ENCODE data around the gene BCL11A. TPM values are rescaled to one million over a fixed set of nuclear protein-coding genes. Genes with fewer than 3 reads are reported as not detected.

The BCL11A gene
- total RNA-seq, 1 donor from 2014 or later: 29.8 TPM

DNA sequence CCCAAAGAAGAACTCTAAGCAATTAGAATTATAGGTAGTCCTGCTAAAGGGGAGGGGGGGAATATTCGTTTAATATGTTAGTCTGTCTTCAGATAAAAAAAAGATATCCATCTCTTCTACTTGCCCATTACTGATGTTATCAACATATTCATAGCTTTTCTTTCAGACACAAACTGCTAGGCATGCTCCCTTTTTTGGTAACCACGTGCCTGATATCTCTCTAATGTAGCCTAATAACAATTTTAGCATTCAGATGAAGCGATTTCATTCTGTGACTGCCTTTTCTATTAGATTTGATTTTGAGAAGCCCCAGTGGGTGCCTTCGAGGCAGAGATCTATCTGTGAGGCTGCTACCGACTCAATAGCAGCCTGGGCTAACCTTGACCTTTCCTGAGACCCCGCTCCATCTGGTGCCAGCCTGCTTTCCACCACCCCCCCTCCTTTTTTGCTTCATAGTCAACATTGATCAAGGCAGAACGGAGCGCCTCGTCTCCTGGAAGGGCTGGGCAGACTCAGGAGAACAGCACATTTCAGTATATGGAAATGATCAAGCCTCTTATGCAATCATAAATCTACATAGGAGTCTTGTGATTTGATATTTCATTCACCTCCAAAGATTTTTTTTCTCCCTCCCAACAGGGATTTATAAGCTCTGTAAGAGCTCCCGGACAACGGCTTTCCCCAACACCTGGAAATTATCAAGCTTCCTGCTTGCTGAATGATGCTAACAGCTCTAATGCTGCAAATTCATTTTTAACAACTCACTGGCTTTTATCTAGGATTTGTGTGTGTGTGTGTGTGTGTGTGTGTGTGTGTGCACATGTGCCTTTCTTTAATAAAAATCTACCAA, 14.7 kb upstream of the BCL11A start:
- Histone ChIP-seq H3K36me3 (ENCODE audit: insufficient read depth, low read length) (no peaks in the 10 kb centered on the region), H2AFZ (ENCODE audit: low read depth, low read length) (no peak overlapping the region), H3K79me2 (ENCODE audit: insufficient read depth, low read length) (no peaks in the 10 kb centered on the region), H3K9ac (ENCODE audit: low read length) (no peak overlapping the region), H3K4me3 (ENCODE audit: insufficient read depth, low read depth, low read length) (no peak overlapping the region), H3K4me2 (ENCODE audit: low read length) (peak overlapping the region; percentile 96), H3K4me1 (ENCODE audit: insufficient read depth, low read length) (peaks cover 3% of the 10 kb centered on the region), H3K27ac (ENCODE audit: low read depth, low read length) (no peak overlapping the region), H3K9me3 (ENCODE audit: insufficient read depth, low read depth, low read length) (no peaks in the 10 kb centered on the region), H4K20me1 (ENCODE audit: insufficient read depth, low read length) (no peaks in the 10 kb centered on the region), H3K27me3 (ENCODE audit: insufficient read depth, low read length) (peaks cover 59% of the 10 kb centered on the region)
- TF ChIP-seq, protein P1, sequence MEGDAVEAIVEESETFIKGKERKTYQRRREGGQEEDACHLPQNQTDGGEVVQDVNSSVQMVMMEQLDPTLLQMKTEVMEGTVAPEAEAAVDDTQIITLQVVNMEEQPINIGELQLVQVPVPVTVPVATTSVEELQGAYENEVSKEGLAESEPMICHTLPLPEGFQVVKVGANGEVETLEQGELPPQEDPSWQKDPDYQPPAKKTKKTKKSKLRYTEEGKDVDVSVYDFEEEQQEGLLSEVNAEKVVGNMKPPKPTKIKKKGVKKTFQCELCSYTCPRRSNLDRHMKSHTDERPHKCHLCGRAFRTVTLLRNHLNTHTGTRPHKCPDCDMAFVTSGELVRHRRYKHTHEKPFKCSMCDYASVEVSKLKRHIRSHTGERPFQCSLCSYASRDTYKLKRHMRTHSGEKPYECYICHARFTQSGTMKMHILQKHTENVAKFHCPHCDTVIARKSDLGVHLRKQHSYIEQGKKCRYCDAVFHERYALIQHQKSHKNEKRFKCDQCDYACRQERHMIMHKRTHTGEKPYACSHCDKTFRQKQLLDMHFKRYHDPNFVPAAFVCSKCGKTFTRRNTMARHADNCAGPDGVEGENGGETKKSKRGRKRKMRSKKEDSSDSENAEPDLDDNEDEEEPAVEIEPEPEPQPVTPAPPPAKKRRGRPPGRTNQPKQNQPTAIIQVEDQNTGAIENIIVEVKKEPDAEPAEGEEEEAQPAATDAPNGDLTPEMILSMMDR (IDR thresholded peaks at IDR 0.05; ENCODE audit: insufficient read depth, low read depth, low read length): no peak
- no peak for TF ChIP-seq EZH2 (IDR thresholded peaks at IDR 0.05; ENCODE audit: insufficient read depth, low read length)
- DNase-seq (ENCODE audit: low read depth) (no peak), FAIRE-seq (no peak)
- H3K36me3 Mint-ChIP-seq (ENCODE audit: low read depth, unreplicated experiment): no peaks in the 10 kb centered on the region
- H3K9me3 Mint-ChIP-seq (ENCODE audit: unreplicated experiment): no peaks in the 10 kb centered on the region
- H3K4me1 Mint-ChIP-seq (ENCODE audit: low read depth, unreplicated experiment): no peaks in the 10 kb centered on the region
- H3K27me3 Mint-ChIP-seq (ENCODE audit: low read depth, unreplicated experiment): peaks cover 17% of the 10 kb centered on the region
- H3K4me3 Mint-ChIP-seq (ENCODE audit: unreplicated experiment): no peak overlapping the region
- no peak overlapping the region for H3K27ac Mint-ChIP-seq (ENCODE audit: unreplicated experiment)

DNA sequence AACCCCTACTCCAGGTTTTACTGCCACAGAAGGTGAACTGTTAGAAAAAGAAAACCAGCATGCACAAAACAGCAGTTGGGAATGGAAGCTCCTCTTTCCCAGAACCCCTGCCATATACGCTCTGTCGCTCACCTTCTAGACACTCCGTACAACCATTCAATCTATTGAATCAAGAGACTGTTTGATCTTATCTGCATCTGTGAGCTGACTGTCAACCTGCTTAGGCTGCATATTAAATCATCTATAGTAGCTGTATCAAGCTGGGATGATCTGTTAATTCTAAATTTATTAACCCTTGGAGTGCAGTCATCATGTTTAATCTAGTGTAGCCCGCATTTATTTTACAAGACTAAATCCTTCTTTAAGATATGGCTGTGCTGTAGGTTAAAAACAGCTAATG, 13.6 kb upstream of the BCL11A start:
- Histone ChIP-seq H3K27me3 (ENCODE audit: insufficient read depth, low read length) (peaks cover 54% of the 10 kb centered on the region), H3K9ac (ENCODE audit: low read length) (no peak overlapping the region), H3K4me3 (ENCODE audit: insufficient read depth, low read depth, low read length) (no peak overlapping the region), H3K4me2 (ENCODE audit: low read length) (no peak overlapping the region), H4K20me1 (ENCODE audit: insufficient read depth, low read length) (no peaks in the 10 kb centered on the region), H2AFZ (ENCODE audit: low read depth, low read length) (no peak overlapping the region), H3K9me3 (ENCODE audit: insufficient read depth, low read depth, low read length) (no peaks in the 10 kb centered on the region), H3K27ac (ENCODE audit: low read depth, low read length) (no peak overlapping the region), H3K4me1 (ENCODE audit: insufficient read depth, low read length) (peaks cover 3% of the 10 kb centered on the region), H3K79me2 (ENCODE audit: insufficient read depth, low read length) (no peaks in the 10 kb centered on the region), H3K36me3 (ENCODE audit: insufficient read depth, low read length) (no peaks in the 10 kb centered on the region)
- H3K9me3 Mint-ChIP-seq (ENCODE audit: unreplicated experiment): no peaks in the 10 kb centered on the region
- no peak overlapping the region for H3K4me3 Mint-ChIP-seq (ENCODE audit: unreplicated experiment)
- H3K4me1 Mint-ChIP-seq (ENCODE audit: low read depth, unreplicated experiment): no peaks in the 10 kb centered on the region
- no peak for TF ChIP-seq EZH2 (IDR thresholded peaks at IDR 0.05; ENCODE audit: insufficient read depth, low read length)
- TF ChIP-seq, protein P1 (IDR thresholded peaks at IDR 0.05; ENCODE audit: insufficient read depth, low read depth, low read length): no peak
- DNase-seq (ENCODE audit: low read depth) (no peak), FAIRE-seq (no peak)
- no peaks in the 10 kb centered on the region for H3K36me3 Mint-ChIP-seq (ENCODE audit: low read depth, unreplicated experiment)
- H3K27ac Mint-ChIP-seq (ENCODE audit: unreplicated experiment): no peak overlapping the region
- H3K27me3 Mint-ChIP-seq (ENCODE audit: low read depth, unreplicated experiment): peaks cover 14% of the 10 kb centered on the region

DNA sequence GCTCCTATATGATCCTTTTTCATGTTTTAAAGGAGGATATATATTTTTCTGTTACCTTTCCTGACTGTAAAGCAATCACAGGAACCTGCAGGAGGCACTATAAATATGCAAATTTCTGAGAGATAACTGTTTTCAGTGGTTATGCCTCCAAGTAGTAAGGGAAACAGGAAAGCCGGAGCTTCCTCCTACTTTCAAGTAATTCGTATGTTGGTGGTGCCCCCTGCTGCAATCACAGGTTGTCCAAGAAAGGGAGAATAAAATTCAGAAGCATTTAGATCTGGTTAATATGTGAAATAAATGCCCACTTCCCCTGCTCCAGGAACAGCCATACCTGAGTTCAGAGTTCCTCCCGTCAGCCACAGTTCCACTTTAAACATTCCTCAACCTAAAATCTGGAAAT, 12.0 kb upstream of the BCL11A start:
- Histone ChIP-seq H3K9ac (ENCODE audit: low read length) (no peak overlapping the region), H3K4me2 (ENCODE audit: low read length) (no peak overlapping the region), H3K79me2 (ENCODE audit: insufficient read depth, low read length) (no peaks in the 10 kb centered on the region), H3K27me3 (ENCODE audit: insufficient read depth, low read length) (peaks cover 50% of the 10 kb centered on the region), H3K4me1 (ENCODE audit: insufficient read depth, low read length) (peaks cover 3% of the 10 kb centered on the region), H3K9me3 (ENCODE audit: insufficient read depth, low read depth, low read length) (no peaks in the 10 kb centered on the region), H3K36me3 (ENCODE audit: insufficient read depth, low read length) (no peaks in the 10 kb centered on the region), H3K27ac (ENCODE audit: low read depth, low read length) (no peak overlapping the region), H2AFZ (ENCODE audit: low read depth, low read length) (no peak overlapping the region), H3K4me3 (ENCODE audit: insufficient read depth, low read depth, low read length) (no peak overlapping the region), H4K20me1 (ENCODE audit: insufficient read depth, low read length) (no peaks in the 10 kb centered on the region)
- TF ChIP-seq, protein P1 (IDR thresholded peaks at IDR 0.05; ENCODE audit: insufficient read depth, low read depth, low read length): peak; percentile 22
- TF ChIP-seq EZH2 (IDR thresholded peaks at IDR 0.05; ENCODE audit: insufficient read depth, low read length): no peak
- Mint-ChIP-seq H3K9me3 (ENCODE audit: unreplicated experiment) (no peaks in the 10 kb centered on the region), H3K36me3 (ENCODE audit: low read depth, unreplicated experiment) (no peaks in the 10 kb centered on the region), H3K27ac (ENCODE audit: unreplicated experiment) (no peak overlapping the region), H3K4me3 (ENCODE audit: unreplicated experiment) (no peak overlapping the region), H3K4me1 (ENCODE audit: low read depth, unreplicated experiment) (no peaks in the 10 kb centered on the region), H3K27me3 (ENCODE audit: low read depth, unreplicated experiment) (peaks cover 14% of the 10 kb centered on the region)
- DNase-seq (ENCODE audit: low read depth) (no peak), FAIRE-seq (no peak)
